ENCODE measurements around the gene IPMK. TPM values are rescaled to one million over a fixed set of nuclear protein-coding genes. Genes with fewer than 3 reads are reported as not detected.

Gene IPMK
- total and polyA plus RNA-seq, 9 of the 15 experiments (the other 6 are each of a cell fraction or from before 2014, with no cell fraction given), result 0.98 to 4.4 (median 2.7) TPM

- ChIA-PET CTCF (ENCODE audit: low intra/inter-chr PET ratio) (no interaction called here), POLR2A (no interaction called here)
- ATAC-seq (no peak), FAIRE-seq (no peak), DNase-seq (ENCODE audit: extremely low read depth in 1 of 4, low spot score in 3 of 4) (no peak)
- Histone ChIP-seq H2AFZ (ENCODE audit: low read depth, low read length) (no peak overlapping the region), H3K27me3 (ENCODE audit: control insufficient read depth in 2 of 2, insufficient read depth in 2 of 2, low read length in 2 of 2) (no peaks in the 10 kb centered on the region), H4K20me1 (replicated peaks; ENCODE audit: control insufficient read depth, insufficient read depth, low read length) (no peaks in the 10 kb centered on the region), H3K9me3 (replicated peaks; ENCODE audit: control insufficient read depth, insufficient read depth, low read depth, low read length) (no peaks in the 10 kb centered on the region), H3K27ac (ENCODE audit: extremely low read depth, low read depth, low read length) (no peak overlapping the region), H3K4me1 (replicated peaks in 1 of 2; ENCODE audit: control insufficient read depth in 2 of 2, insufficient read depth in 2 of 2, low read length in 2 of 2) (no peaks in the 10 kb centered on the region; a peak in 2 of 5 replicates), H3K9ac (ENCODE audit: insufficient read depth in 1 of 2, low read depth in 2 of 2, low read length in 2 of 2) (no peak overlapping the region), H3K9me1 (ENCODE audit: control insufficient read depth, insufficient read depth, low read length) (no peaks in the 10 kb centered on the region), H3K4me3 (no peak overlapping the region), H3K79me2 (ENCODE audit: control insufficient read depth, insufficient read depth, low read length) (no peaks in the 10 kb centered on the region), H3K36me3 (ENCODE audit: control insufficient read depth, insufficient read depth, low read length) (peaks cover 9% of the 10 kb centered on the region; the same call in 1 of the 3 replicates), H3K4me2 (ENCODE audit: insufficient read depth, low read length) (no peak overlapping the region)
- in situ Hi-C loops (cut with MboI) (no loop called here), intact Hi-C loops (cut with micrococcal nuclease) (no loop called here)
- no TSS peak for BruUV-seq (replicated peaks)
- 89% methylated on average over 3 of the region's 3 CpGs for WGBS (ENCODE audit: insufficient coverage, low coverage, missing lambda C conversion rate)
- no peak for TF ChIP-seq ARNT (IDR thresholded peaks at IDR 0.05)
- no peak for TF ChIP-seq NFXL1 (CRISPR knock-in tag; IDR thresholded peaks at IDR 0.05)
- TF ChIP-seq, protein P1, sequence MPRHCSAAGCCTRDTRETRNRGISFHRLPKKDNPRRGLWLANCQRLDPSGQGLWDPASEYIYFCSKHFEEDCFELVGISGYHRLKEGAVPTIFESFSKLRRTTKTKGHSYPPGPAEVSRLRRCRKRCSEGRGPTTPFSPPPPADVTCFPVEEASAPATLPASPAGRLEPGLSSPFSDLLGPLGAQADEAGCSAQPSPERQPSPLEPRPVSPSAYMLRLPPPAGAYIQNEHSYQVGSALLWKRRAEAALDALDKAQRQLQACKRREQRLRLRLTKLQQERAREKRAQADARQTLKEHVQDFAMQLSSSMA (CRISPR knock-in tag; IDR thresholded peaks at IDR 0.05), result no peak
- TF ChIP-seq, protein P2, sequence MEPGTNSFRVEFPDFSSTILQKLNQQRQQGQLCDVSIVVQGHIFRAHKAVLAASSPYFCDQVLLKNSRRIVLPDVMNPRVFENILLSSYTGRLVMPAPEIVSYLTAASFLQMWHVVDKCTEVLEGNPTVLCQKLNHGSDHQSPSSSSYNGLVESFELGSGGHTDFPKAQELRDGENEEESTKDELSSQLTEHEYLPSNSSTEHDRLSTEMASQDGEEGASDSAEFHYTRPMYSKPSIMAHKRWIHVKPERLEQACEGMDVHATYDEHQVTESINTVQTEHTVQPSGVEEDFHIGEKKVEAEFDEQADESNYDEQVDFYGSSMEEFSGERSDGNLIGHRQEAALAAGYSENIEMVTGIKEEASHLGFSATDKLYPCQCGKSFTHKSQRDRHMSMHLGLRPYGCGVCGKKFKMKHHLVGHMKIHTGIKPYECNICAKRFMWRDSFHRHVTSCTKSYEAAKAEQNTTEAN (CRISPR knock-in tag; IDR thresholded peaks at IDR 0.05), result no peak
- no peak for TF ChIP-seq HINFP (tag; conservative IDR thresholded peaks at IDR 0.05; ENCODE audit: low read depth)
- TF ChIP-seq CBX5 (IDR thresholded peaks at IDR 0.05; ENCODE audit: borderline replicate concordance, low read depth), result no peak
- TF ChIP-seq, protein P3, sequence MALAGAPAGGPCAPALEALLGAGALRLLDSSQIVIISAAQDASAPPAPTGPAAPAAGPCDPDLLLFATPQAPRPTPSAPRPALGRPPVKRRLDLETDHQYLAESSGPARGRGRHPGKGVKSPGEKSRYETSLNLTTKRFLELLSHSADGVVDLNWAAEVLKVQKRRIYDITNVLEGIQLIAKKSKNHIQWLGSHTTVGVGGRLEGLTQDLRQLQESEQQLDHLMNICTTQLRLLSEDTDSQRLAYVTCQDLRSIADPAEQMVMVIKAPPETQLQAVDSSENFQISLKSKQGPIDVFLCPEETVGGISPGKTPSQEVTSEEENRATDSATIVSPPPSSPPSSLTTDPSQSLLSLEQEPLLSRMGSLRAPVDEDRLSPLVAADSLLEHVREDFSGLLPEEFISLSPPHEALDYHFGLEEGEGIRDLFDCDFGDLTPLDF (CRISPR knock-in tag; IDR thresholded peaks at IDR 0.05), result no peak
- TF ChIP-seq ZNF79 (CRISPR knock-in tag; IDR thresholded peaks at IDR 0.05; ENCODE audit: low read depth), result no peak
- no peak for TF ChIP-seq ADNP (tag; IDR thresholded peaks at IDR 0.05)
Observed at GRCh38 chr10:58212622-58213021, 55.1 kb downstream of the IPMK start.
